T-cell (primary cell): Measurements from ENCODE around the gene CFAP410. TPM values are rescaled to one million over a fixed set of nuclear protein-coding genes. Genes with fewer than 3 reads are reported as not detected.

Experiments
- ATAC-seq, 4 experiments: fragments of 200-7000 bp in 3 of 4; fragments of 150-1000 bp in 1 of 4; cut with Tn5 transposase; replicated peaks in 1 of 4; 1 replicate in 3 of 4; 2 replicates in 1 of 4; pipeline ENCODE4 v1.10.0; 2021; ENCODE audit warnings: moderate library complexity in 3 of 4, mild to moderate bottlenecking in 2 of 4, moderate number of reproducible peaks in 1 of 4
- CTCF ChIA-PET, 2 donors: fragments of 300-600 bp; sonication (Branson Sonifier 250); formaldehyde crosslinking; loops; one replicate each; lab custom pipeline; 2022; ENCODE audit warnings: antibody characterized with exemption in 2 of 2; lab: Charles Lee
- POLR2A ChIA-PET, 2 donors: fragments of 300-600 bp; sonication (Branson Sonifier 250); formaldehyde crosslinking; loops; one replicate each; lab custom pipeline; 2022; ENCODE audit warnings: antibody characterized with exemption in 2 of 2; lab: Charles Lee
- DNase-seq, 35 experiments: peaks; one replicate each; pipeline versions ENCODE4 v3.0.0 to v3.0.0-alpha.2; 2013 to 2023
- H3K27ac ChIP-seq: one replicate; pipeline ENCODE4 v1.5.1; 2013; ENCODE audit warnings: low read length
- H3K27me3 ChIP-seq, 2 experiments: replicated peaks in 1 of 2; 1 replicate in 1 of 2; 2 replicates in 1 of 2; pipeline versions ENCODE4 v1.6.1 to v1.7.0; 2013; ENCODE audit warnings: low read length in 1 of 2, mixed read lengths in 1 of 2; ENCODE audit not compliant: control insufficient read depth in 2 of 2, insufficient read depth in 2 of 2; ENCODE audit errors: extremely low read depth in 1 of 2
- H3K36me3 ChIP-seq, 2 donors: 1 replicate in 1 of 2; 2 replicates in 1 of 2; pipeline versions ENCODE4 v1.6.1 to v1.7.0; 2013; ENCODE audit warnings: low read length in 1 of 2; ENCODE audit not compliant: control insufficient read depth in 2 of 2, insufficient read depth in 1 of 2; ENCODE audit errors: extremely low read depth in 1 of 2
- H3K4me1 ChIP-seq, 2 experiments: 1 replicate in 1 of 2; 2 replicates in 1 of 2; pipeline versions ENCODE4 v1.6.1 to v1.7.0; 2013; ENCODE audit warnings: low read length in 2 of 2, mixed read lengths in 1 of 2; ENCODE audit not compliant: insufficient read depth in 2 of 2, control insufficient read depth in 1 of 2; ENCODE audit errors: extremely low read depth in 1 of 2
- H3K4me3 ChIP-seq, 2 donors: 1 replicate in 1 of 2; 2 replicates in 1 of 2; pipeline versions ENCODE4 v1.5.1 to v1.7.0; 2013; ENCODE audit warnings: mild to moderate bottlenecking in 2 of 2, low read length in 1 of 2, moderate library complexity in 1 of 2; ENCODE audit not compliant: control insufficient read depth in 1 of 2; ENCODE audit errors: extremely low read depth in 1 of 2
- H3K9me3 ChIP-seq: 2 replicates; pipeline ENCODE4 v1.7.0; 2013
- H3K27ac Mint-ChIP-seq, 2 donors: one replicate each; pipeline ENCODE4 v1.8.0; 2020 to 2021; ENCODE audit warnings: mild to moderate bottlenecking in 2 of 2, mixed read lengths in 2 of 2
- H3K27me3 Mint-ChIP-seq, 2 donors: one replicate each; pipeline ENCODE4 v1.8.0; 2021 to 2022; ENCODE audit warnings: mixed read lengths in 2 of 2
- H3K36me3 Mint-ChIP-seq: one replicate; pipeline ENCODE4 v1.8.0; 2021; ENCODE audit warnings: mixed read lengths
- H3K4me1 Mint-ChIP-seq, 3 donors: one replicate each; pipeline ENCODE4 v1.8.0; 2020 to 2022; ENCODE audit warnings: mixed read lengths in 3 of 3, mild to moderate bottlenecking in 1 of 3
- H3K4me3 Mint-ChIP-seq, 3 donors: one replicate each; pipeline ENCODE4 v1.8.0; 2020 to 2022; ENCODE audit warnings: mild to moderate bottlenecking in 3 of 3, mixed read lengths in 3 of 3, moderate library complexity in 3 of 3
- H3K9me3 Mint-ChIP-seq, 3 donors: one replicate each; pipeline ENCODE4 v1.8.0; 2020 to 2022; ENCODE audit warnings: mixed read lengths in 3 of 3
- WGBS: methylation state at CpG from one replicate; pipeline ENCODE4 v1.1.5; 2013; ENCODE audit warnings: missing lambda C conversion rate; ENCODE audit not compliant: insufficient coverage; 5-methylcytosine and 5-hydroxymethylcytosine counted together
- total RNA-seq, 35 experiments: library from RNA in 6 of 35; stranded (reverse) in 6 of 35; fragments of 120-200 nt in 1 of 35; gene quantifications; one replicate each; pipeline versions ENCODE4 v1.2.1 to v1.2.4 and lab custom pipeline; 2013 to 2026

Gene CFAP410
- total RNA-seq, 5 donors from 2014 or later (not counting 1 experiment from before 2014, with no cell fraction given), result 58.8 to 72.1 (median 60.8) TPM

DNA sequence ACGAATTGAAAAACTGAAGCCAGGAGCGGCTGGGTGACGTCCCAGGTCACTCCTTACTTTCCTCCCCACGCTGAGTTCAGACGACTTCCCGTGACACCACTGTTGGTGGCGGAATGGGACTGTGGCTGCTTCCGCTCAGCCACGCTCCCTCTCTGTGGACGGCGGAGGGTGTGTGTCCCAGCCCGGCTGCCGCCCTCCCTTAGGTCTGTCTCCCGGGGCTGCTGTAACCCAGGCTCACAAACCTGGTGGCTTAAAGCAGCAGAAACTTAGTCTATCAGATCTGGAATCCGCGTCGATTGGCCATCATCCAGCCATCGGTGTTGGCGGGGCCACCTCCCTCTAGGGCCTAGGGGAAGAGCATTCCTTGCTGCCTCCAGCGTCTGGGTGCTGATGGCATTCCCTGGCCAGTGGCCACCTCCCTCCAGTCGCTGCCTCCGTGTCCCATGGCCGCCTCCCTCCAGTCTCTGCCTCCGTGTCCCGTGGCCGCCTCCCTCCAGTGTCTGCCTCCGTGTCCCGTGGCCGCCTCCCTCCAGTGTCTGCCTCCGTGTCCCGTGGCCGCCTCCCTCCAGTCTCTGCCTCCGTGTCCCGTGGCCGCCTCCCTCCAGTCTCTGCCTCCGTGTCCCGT, 31.7 kb upstream of the CFAP410 start:
- ATAC-seq (no peak), DNase-seq (peak in 1 of 35 experiments; percentile 15)
- H3K27ac Mint-ChIP-seq, result no peak overlapping the region
- CTCF ChIA-PET, result no interaction called here
- no peaks in the 10 kb centered on the region for H3K27me3 Mint-ChIP-seq
- no peak overlapping the region for H3K4me3 Mint-ChIP-seq
- no peak overlapping the region for H3K27ac ChIP-seq
- peaks cover 7 to 26% of the 10 kb centered on the region in 2 experiments for H3K4me1 ChIP-seq
- peaks cover 13 to 24% (median 21%) of the 10 kb centered on the region in 3 donors for H3K4me1 Mint-ChIP-seq
- no peaks in the 10 kb centered on the region for H3K9me3 ChIP-seq
- no peaks in the 10 kb centered on the region for H3K9me3 Mint-ChIP-seq
- peaks cover 0 to 6% of the 10 kb centered on the region in 2 experiments for H3K27me3 ChIP-seq
- no peaks in the 10 kb centered on the region for H3K36me3 Mint-ChIP-seq
- WGBS, result 97% methylated on average over 26 of the region's 37 CpGs
- H3K4me3 ChIP-seq, result no peak overlapping the region
- POLR2A ChIA-PET, result no interaction called here
- peaks cover 0 to 4% of the 10 kb centered on the region in 2 donors for H3K36me3 ChIP-seq

DNA sequence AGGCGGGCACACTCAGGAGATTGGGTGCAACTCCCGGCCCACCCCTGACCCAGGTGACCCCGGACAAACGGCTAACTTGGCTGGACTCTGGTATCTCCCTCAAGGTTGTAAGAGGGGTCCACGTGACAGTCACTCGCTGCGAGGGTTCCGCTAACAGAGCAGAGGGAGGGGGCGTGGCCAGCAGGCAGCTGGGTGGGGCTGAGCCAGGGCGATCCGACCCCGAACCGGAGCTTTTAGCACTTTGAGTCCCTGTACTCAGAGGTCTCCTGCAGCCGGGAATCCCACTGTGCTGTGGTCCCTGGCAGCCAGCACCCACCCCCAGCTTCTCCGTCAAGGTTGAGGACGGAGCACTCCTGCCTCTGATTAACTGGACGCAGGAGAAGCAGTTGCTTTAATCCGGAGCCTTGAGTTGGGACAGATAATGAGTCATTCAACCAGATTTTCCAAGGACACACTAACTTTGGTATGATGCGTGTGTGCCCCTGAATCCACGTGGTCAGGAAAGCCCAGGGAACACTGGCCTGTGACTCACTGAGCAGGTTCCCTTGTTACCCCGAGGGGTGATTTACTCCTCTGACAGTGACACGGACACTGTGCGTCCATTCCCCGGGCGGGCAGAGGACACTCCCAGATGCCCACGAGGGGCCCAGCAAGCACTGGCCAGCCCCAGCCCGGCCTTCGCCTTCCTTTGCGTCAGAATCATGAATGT, 31.0 kb upstream of the CFAP410 start:
- no peak overlapping the region for H3K27ac ChIP-seq
- no peaks in the 10 kb centered on the region for H3K27me3 Mint-ChIP-seq
- no peaks in the 10 kb centered on the region for H3K9me3 ChIP-seq
- H3K9me3 Mint-ChIP-seq, result no peaks in the 10 kb centered on the region
- peak in 1 of 35 experiments; percentile 20 for DNase-seq
- peaks cover 5 to 18% of the 10 kb centered on the region in 2 experiments for H3K4me1 ChIP-seq
- WGBS, result 91% methylated on average over 29 of the region's 29 CpGs
- CTCF ChIA-PET, result no interaction called here
- H3K36me3 ChIP-seq, result peaks cover 0 to 4% of the 10 kb centered on the region in 2 donors
- peaks cover 6 to 17% (median 14%) of the 10 kb centered on the region in 3 donors for H3K4me1 Mint-ChIP-seq
- H3K27ac Mint-ChIP-seq, result no peak overlapping the region
- H3K27me3 ChIP-seq, result peaks cover 0 to 8% of the 10 kb centered on the region in 2 experiments
- no peaks in the 10 kb centered on the region for H3K36me3 Mint-ChIP-seq
- H3K4me3 Mint-ChIP-seq, result no peak overlapping the region
- POLR2A ChIA-PET, result no interaction called here
- no peak overlapping the region for H3K4me3 ChIP-seq
- no peak for ATAC-seq

DNA sequence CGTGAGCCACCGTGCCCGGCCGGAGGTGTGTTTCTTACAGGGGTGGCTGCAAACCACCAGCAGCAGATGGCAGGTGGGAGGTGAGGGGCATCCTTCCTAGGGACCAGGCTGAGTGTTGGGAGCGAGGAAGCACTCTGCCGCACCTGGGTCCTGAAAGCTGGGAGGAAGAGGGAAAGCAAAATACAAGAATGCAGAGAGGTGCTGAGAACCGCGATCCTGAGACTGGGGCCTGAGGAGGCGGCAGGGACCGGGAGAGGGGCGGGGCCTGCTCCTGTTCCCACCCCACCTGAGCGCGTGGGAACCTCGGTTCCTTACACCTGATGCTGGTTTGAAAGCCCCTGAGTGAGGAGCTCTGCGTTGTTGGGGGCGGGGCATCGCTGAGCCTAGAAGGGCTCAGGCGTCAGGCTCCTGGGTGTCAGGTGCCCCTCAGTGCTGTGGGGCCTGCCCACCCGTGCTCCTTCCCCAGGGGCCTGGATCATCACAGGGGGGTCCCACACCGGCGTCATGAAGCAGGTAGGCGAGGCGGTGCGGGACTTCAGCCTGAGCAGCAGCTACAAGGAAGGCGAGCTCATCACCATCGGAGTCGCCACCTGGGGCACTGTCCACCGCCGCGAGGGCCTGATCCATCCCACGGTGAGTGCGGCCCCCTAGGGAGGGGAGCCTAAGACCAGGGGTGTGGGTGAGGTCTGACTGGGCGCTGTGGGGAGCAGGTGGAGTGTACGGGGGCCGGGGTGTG, 29.7 kb upstream of the CFAP410 start:
- ATAC-seq (no peak), DNase-seq (peak in 2 of 35 experiments; percentile 6 to 17)
- Histone ChIP-seq H3K27ac (no peak overlapping the region), H3K9me3 (no peaks in the 10 kb centered on the region), H3K4me1 (peaks cover 0 to 6% of the 10 kb centered on the region in 2 experiments), H3K27me3 (peaks cover 0 to 6% of the 10 kb centered on the region in 2 experiments), H3K36me3 (peaks cover 0 to 4% of the 10 kb centered on the region in 2 donors), H3K4me3 (no peak overlapping the region)
- Mint-ChIP-seq H3K9me3 (no peaks in the 10 kb centered on the region), H3K4me1 (peaks cover 0 to 6% (median 4%) of the 10 kb centered on the region in 3 donors), H3K27ac (no peak overlapping the region), H3K27me3 (no peaks in the 10 kb centered on the region), H3K36me3 (no peaks in the 10 kb centered on the region), H3K4me3 (no peak overlapping the region)
- ChIA-PET CTCF (no interaction called here), POLR2A (no interaction called here)
- 91% methylated on average over 25 of the region's 35 CpGs for WGBS

DNA sequence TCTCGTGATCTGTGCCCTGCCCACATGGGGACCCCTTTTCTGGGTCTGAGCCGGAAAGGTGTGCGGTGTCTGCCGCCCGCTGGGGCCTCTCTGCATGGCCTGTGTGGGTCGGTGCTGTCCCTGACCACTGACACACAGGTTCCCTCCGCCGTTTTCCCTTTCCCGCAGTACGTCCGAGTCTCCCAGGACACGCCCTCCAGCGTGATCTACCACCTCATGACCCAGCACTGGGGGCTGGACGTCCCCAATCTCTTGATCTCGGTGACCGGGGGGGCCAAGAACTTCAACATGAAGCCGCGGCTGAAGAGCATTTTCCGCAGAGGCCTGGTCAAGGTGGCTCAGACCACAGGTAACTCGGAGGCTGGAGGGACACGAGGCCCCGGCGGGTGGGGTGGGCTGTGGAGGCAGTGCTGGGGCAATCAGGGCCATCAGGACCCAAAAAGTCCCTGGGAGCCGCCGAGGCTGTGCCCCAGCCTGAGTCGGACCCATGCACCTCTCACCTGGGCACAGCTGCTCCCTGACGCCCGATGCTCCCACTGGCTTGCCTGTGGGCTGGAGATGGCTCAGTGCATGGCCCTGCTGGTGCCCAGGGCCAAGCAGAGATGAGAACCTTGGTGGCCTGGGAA, 27.5 kb upstream of the CFAP410 start:
- DNase-seq, result no peak
- Mint-ChIP-seq H3K4me1 (peaks cover 0 to 2% (median 0%) of the 10 kb centered on the region in 3 donors), H3K4me3 (no peak overlapping the region)

DNA sequence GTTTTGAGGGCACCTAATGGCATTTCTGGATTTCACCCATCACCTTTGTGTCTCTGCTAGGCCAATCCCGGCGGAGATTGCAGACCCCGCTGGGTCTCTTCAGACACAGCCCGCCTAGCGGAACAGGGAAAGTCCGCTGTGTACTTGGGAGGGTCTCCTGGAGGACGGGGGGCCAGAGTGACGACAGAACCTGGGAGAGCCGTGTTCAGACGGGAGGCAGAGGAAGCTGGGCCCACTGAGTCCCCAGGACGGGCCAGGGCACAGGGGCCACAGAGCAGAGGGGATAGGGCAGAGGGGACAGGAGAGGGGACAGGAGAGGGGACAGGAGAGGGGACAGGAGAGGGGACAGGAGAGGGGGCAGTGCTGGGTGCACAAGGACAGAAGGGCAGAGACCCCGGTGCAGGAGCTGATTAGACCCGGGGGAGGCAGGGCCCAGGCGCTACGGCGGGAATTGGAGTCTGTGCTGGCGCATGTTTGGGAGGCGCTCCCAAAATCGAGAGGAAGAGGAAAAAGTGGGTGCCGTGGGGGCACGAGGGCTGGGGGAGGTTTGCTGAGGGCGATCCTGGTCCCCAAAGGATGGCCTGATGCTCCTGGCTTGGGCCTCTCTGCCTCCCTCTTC, 26.9 kb upstream of the CFAP410 start:
- Histone ChIP-seq H3K9me3 (no peaks in the 10 kb centered on the region), H3K4me3 (no peak overlapping the region), H3K27ac (no peak overlapping the region), H3K36me3 (peaks cover 0 to 4% of the 10 kb centered on the region in 2 donors), H3K4me1 (no peaks in the 10 kb centered on the region), H3K27me3 (peaks cover 0 to 13% of the 10 kb centered on the region in 2 experiments)
- Mint-ChIP-seq H3K36me3 (peaks cover 4% of the 10 kb centered on the region), H3K27ac (no peak overlapping the region), H3K4me1 (peaks cover 0 to 2% (median under 1%) of the 10 kb centered on the region in 3 donors), H3K4me3 (no peak overlapping the region), H3K9me3 (peaks cover 0 to 9% (median 0%) of the 10 kb centered on the region in 3 donors), H3K27me3 (no peaks in the 10 kb centered on the region)
- ChIA-PET POLR2A (no interaction called here), CTCF (interaction anchor here in 1 of 2 donors (0.5 kb wide), 1 partner anchor 584 kb away, joined by 3 read pairs; no protein-coding TSS in a partner anchor)
- WGBS, result 92% methylated on average over 18 of the region's 22 CpGs
- no peak for DNase-seq
- no peak for ATAC-seq

More for the DNA sequence above, 27.5 kb upstream of the CFAP410 start:
- ChIA-PET POLR2A (no interaction called here), CTCF (interaction anchor here in 1 of 2 donors (0.5 kb wide), 1 partner anchor 583 kb away, joined by 3 read pairs; no protein-coding TSS in a partner anchor)
- no peak overlapping the region for H3K27ac Mint-ChIP-seq
- no peak for ATAC-seq
- WGBS, result 96% methylated on average over 28 of the region's 28 CpGs
- Histone ChIP-seq H3K27ac (no peak overlapping the region), H3K4me1 (no peaks in the 10 kb centered on the region), H3K36me3 (peaks cover 0 to 4% of the 10 kb centered on the region in 2 donors), H3K4me3 (no peak overlapping the region), H3K9me3 (no peaks in the 10 kb centered on the region), H3K27me3 (peaks cover 0 to 13% of the 10 kb centered on the region in 2 experiments)
- H3K9me3 Mint-ChIP-seq, result peaks cover 0 to 9% (median 0%) of the 10 kb centered on the region in 3 donors
- H3K36me3 Mint-ChIP-seq, result peaks cover 4% of the 10 kb centered on the region
- H3K27me3 Mint-ChIP-seq, result no peaks in the 10 kb centered on the region
